ENCODE results near the gene MT4.

MT4 gene

DNA sequence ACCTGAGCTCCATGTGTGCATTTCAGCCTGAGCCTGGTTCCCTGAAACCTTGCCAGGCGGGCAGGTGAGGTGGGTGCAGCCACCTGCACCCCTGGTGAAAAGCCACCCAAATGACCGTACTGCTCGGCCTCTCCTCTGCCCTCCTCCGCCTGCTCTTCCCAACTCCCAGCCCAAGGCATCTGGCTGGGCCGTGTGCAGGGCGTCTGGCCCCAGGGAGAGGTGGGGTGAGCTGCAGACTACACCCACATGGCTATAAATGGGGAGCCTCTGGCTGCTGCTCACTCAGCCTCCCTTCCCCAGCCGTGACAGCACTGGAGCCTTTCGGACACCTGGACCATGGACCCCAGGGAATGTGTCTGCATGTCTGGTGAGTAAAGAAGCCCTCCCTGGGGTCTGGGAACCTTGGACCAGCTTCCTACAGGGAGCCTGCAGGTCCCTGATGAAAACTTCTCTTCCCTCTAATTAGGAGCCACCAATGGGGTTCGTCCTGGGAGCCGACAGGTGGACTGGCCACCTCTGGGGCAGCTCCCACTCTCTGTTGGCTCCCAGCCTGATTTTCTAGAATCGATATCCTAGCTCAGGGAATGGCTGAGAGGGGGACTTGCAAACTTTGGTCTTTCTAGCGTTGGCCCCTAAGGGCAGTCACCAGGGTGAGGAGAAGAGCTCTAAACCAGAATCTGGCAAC, at the start of gene MT4:
MT4 (plus strand) TSS at position 281 of the 685 bp plus-strand sequence; CDS start at position 337, 56 bp downstream.
- DNase-seq = no peak

DNA sequence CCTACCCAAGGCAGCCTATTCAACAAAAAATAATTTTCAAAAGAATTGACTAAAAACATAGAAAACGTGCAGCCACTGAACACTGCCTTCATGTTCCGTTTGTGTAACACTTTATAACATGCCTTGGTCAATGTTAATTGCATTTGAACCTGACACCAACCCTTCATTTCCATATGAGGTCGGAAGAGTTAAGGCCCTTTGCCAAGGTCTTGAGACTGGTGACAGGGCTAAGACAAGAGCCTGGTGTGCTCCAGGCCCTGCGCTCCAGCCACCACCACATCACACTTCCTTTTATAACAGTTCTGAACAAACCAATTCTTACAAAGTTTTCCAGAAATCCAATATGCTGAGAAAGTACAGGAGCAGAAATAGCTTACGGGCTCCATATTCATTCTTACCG, 49.2 kb upstream of the MT4 start:
- no peak for DNase-seq

DNA sequence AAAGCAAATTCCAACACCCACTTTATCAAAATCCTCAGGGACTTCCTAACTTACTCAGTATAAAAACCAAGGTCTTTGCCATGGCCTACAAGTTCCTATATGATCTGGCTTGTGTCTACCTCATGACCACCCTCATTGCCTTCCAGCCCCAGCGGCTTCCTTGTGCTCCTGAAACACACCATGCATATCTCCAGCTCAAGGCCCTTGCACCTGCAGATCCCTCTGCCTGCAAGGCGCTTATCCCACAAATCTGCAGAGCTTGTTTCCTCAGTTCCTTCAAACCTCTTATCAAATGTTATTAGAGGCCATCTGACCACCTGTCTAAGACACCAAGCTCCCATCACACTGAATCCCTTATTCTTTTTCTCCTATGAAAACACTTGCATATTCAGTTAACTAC, 47.7 kb upstream of the MT4 start:
- no peak for DNase-seq

DNA sequence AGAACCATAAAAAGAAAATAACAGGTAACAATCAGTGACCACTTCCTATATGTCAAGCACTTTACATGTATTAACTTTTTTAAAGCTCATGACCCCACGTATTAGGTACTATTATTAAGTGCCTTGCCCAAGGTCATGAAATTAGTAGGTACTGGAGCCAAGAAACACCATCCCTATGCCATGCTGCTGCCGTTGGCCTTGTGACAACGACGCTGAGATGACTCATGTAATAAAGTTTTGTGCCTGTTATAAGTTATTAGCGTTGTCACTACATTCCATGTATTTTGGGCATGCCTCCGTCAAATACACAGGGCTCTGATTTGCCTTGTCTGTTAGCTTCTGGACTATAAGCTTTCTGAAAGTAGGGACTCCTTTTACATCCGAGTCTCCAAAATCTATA, 46.4 kb upstream of the MT4 start:
- no peak for DNase-seq

DNA sequence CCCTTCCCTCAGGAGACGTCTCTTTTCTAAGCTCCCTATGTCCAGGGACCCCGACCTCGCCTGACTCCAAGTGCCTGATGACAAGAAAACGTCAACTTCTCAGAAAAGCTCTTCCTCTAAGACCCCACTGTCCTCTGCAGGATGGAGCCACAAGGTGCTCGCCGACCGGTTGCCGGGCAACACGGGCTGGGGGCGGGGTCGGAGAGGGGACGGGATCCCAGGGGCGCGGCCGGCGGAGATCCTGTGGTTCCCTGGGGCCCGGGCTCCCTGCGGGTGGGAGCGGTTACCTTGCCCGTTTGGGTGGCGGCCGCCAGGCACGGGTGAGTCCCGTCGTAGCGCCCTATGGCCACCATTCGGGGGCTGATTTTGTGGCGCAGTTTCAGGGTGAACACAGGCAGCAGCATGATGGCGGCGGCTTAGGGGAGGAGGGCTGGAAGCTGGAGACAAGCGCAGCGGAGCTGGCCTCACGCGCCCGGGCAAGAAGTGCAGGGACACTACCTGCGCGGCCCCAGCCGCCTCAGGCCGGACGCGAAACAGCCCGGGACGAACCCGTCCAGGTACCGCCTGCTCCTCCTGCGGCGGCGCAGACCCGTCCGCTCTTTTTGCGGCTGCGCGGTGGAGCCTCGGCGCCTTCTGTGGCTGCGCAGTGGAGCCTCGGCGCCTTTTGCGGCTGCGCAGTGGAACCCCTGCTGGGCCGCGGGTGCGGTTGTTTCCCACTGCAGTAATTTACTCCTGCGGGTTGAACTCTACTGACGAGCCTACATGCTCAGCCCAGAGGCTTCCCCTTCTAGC, 45.2 kb upstream of the MT4 start, which contains the start of gene BBS2:
BBS2 (minus strand) TSS at position 566 of the 792 bp plus-strand sequence; CDS start at position 404, 162 bp downstream.
- peak; percentile 64 for DNase-seq

DNA sequence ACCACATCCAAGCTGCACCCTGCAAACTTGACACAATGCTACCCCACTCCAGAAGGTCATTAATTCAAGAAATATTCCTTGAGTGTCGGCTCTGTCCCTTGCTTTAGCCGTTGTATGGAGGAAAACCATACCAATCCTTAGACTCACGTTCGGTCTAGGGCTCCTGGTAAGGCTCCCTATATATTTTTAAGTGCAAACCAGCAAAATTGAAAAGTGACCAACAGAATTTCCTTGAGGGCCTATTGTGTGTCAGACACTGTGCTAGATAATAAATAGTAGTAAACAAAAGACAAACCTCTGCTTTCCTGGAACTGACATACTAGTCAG, 44.7 kb upstream of the MT4 start:
- no peak for DNase-seq

DNA sequence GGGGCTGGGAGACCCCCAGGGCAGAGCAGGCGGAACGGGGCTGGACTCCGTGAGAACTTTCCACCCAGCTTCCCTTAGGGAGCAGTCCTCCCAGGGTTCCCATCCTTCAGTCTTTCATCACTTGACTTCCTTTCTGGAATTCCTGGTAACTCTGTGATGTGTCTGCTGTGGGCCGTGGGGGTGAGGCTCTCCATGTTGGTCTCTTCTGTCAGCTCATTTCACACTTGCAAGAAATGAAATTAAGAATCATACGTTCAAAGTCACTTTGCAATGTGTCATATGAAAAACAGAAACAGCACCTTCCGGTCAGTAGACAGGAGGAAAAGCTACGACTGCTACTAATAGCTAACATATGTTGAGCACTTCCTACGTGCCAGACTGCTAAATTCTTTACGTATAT, 39.6 kb upstream of the MT4 start:
- no peak for DNase-seq

DNA sequence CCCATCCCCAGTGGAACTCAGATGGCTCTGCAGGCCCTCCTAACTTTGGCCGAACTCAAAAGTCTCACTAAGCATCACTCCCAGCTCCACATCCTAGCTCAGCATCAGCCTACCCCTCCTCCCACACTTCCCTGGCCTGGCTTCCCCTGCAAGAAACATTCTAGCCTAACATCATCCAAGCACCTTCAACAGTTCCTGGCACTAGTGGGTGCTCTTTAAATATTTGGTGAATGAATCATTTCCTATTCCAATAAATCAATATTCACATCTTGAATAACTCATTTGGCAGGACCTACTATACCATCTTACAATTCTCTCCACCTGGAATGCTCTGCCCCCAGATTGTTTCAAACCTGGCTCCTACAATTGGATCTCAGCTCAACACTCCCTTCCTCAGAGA, 34.0 kb upstream of the MT4 start:
- no peak for DNase-seq

DNA sequence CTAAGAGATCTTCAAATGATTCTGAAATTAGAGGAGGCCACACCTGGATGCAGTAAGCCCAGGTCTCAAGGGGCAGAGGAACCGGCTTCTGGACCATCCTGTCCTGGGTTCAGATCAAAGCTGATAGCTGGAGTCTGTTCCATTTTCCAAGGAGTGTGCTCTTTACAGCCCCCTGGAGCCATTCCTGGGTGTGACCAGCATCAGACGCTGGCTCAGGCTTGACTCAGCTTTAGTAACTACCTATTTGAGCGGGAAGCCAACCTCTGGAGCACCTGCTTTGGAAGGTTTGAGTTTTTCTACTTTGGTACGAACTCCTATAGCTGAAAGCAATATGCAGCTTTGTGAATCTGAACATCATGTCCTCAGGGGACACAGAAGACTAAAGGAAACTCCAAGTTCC, 32.2 kb upstream of the MT4 start:
- DNase-seq = no peak

DNA sequence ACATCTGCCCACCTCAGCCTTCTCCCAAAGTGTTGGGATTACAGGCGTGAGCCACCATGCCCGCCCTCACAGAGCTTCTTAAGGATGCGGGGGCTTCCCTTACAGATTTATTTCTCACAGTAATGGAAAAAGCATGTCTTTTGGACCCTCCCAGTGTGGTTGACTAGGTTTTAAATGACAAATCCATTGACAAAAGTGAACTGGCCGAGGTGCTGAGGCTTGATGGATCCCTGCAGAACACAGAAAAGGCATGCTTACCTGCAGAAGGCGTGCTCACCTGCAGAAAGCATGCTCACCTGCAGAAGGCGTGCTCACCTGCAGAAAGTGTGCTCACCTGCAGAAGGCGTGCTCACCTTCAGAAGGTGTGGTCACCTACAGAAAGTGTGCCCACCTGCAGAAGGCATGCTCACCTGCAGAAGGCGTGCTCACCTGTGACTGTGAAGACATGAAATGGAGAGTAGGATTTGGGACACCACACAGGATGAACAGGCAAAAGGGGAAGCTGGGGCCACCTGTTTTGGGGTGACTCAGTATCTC, 30.0 kb upstream of the MT4 start:
- DNase-seq = no peak

DNA sequence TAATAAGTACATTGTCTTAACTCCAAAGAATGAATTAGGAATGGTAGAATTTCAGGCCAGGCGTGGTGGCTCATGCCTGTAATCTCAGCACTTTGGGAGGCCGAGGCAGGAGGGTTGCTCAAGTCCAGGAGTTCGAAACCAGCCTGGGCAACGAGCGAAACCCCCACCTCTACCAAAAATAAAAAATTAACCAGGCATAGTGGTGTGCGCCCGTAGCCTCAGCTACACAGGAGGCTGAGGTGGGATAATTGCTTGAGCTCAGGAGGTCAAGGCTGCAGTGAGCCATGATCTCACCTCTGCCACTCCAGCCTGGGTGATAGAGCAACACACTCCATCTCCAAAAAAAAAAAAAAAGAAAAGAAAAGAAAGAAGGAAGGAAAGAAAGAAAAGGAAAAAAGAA, 26.5 kb upstream of the MT4 start:
- no peak for DNase-seq

DNA sequence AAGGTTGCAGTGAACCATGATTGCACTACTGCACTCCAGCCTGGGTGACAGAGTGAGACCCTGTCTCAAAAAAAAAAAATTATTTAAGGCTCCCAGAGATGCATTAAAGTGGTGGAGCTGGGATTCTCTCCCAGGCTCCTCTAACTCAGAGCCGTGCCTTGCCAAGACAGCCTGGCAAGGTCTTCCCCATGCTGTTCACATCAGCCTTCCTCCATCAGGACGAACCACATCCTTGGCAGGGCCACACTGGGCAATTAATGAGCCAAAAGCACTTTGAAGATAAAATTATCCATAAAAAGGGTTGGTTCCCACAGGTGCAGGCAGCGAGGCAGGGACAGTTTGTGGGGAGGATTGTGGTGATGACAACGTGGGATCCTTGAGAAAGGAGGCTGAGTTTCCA, 25.2 kb upstream of the MT4 start:
- DNase-seq = no peak

DNA sequence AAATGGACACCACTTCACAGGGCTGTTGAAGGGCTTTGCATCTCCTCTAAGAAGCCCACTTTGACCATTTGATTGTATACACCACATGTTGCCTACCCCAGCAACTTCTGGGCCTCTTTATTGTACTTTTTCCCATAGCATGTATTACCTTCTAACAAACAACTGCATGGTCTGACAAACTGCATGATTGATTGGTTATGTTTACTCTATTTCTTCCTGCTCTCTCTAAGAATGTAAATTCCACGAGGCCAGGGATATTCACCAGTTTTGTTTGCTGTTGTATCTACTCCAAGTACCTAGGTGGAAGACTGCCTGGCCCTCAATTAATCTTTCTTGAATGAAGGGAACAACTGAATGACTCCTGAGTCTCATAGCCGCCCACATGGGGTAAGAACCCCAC, 22.8 kb upstream of the MT4 start:
- DNase-seq = no peak

DNA sequence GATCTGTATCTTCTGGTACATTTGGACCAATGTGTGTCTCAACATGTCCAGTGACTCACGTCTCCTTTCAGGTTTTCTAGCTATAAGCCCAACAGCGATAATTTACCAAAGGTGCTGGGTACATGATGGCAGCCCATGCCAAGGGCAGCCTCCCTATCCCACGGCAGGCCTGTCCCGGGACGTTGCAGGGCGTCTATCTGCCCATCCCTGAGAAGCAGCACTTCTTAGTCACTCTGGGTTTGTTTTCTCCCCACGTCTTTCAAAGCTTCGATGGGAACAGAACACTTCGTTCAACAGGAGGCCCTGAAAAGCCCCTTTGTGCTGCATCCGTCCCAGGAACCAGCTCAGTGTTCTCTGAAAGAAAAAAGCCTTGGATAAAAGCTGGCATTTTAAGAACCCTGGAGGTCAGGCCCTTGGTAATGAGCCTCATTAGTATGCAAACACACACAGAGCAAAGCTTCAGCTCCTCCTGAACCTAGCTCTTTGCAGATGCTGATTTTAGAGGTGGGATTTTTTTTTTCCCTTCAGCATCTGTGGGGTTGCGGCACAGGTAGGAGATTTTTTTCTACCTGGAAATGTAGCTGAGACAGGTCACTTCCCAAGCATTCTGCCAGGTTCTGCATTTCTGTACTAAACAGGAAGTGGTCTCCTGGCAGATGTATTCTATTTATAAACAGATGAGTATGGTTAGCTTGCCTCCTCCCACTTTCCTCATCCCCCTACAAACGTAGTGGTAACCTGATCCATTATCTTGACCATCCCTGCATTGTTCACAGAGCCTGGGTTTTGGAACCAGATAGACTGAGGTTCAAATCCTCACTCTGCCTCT, 17.5 kb upstream of the MT4 start:
- DNase-seq = peak; percentile 57

DNA sequence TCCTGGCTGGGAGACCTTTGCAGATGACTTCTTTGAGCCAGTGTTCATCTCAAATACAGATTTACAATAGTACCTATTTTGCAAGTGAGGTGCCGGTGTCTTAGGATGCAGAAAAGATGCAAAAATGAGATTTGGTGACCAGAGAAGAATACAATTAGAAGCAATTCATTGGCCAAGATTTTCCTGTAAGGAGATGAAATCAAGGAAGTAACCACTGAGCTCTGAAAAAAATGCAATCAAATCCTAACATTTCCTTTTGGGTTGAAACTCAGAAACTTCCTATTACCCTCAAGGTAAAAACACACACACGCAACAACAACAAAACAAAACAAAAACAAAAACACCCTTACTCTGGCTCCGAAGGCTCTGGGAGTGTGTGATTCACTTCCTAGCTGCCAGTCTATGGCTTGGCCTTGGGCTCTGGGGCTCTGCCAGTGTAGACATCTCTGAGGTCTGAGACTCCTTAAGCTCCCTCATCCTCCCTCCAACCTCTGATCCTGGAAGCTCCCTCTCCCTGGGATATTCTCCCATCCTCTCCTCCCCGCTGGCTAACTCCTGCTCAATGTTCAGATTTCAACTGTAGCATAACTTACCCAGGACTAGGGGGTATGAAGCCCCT, 16.8 kb upstream of the MT4 start:
- DNase-seq = no peak

DNA sequence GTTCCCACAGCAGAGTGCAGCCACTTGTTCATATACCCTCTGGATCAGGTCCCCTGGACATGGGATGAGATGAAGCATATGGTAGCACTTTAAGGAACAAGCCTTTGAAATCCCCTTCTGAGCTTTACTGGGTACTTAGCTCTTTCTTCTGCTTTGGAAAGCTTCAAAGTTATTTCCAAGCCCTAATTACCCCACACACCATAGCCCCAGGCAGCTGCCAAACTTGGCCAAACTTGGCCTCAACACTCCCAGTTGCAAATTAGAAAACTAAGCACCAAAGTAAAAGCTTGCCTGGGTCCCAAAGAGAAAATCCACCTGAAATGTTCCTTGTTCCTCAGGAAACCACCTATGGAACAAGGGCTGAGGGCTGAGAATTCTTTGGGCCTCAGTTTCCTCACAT, 15.7 kb upstream of the MT4 start:
- no peak for DNase-seq

DNA sequence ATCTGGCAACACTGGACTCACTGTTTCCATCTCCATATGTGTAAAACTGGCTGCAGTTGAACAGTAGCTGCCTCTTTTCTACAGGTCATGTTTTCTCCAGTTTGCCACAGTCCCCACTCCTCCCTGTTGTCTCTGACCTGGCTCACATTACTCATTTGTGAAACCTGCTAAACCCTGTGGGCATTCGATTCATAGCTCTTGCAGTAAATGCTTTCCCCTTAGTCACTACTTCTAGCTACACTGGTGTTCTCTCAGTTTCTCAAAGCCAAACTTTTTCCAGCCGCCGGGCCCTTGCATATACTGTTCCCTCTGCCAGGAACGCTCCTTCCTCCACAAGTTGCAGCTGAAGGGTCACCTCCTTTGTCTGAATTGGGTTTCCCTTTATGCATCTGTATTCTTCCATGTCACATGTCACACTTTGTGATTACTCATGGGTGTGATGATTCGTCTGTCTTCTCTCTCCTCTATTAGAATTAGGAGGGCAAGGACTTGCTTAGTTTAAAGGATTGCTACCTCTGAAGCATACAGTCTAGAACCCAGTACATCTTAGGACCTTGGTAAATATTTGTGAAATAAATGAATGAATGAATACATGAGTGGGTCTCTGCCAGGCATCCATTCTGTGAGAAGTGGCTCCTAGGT, 15.0 kb upstream of the MT4 start:
- DNase-seq = no peak

DNA sequence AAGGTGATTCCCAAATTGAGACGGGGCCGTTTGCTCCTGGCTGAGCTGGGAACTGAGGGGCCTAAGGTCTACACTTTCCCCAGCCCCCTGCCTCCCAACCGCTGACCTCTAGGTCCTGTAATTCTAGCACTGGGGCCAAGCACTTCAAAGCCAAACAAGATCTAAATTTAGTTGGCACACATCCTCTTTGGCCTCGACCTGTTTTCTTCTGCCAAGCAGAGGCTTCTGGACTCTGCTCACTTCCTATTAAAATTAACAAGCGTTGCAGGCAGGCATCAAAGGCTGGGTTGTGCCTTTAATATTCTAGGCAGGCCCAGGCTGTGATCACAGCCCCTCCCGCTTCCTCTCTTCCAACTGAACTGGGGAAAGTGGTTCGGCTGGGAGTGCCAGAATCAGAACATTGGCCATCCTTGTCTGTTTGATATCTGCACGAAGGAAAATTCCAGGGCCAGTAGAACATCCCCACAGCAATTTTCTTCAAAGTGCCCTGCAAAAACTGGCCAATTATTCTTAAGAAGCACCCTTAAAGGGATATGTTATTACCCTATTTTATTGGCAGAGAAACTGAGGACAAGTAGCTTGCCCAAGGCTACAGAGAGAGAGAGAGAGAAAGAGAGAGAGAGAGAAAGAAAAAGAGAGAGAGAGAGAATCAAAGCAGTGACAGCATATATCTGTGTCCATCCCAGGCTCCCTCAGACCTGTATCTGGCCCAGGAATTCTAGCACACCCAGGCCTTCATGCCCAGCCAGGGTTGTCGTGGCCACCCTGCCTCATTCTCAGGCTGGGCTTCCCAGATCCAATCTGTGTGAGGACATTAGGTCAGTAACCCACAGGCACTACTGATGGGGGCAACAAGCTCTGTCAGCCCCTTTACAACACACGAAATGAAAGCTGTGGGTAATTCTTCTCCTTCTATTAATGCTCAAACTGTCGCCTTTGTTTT, 12.8 kb upstream of the MT4 start:
- no peak for DNase-seq

DNA sequence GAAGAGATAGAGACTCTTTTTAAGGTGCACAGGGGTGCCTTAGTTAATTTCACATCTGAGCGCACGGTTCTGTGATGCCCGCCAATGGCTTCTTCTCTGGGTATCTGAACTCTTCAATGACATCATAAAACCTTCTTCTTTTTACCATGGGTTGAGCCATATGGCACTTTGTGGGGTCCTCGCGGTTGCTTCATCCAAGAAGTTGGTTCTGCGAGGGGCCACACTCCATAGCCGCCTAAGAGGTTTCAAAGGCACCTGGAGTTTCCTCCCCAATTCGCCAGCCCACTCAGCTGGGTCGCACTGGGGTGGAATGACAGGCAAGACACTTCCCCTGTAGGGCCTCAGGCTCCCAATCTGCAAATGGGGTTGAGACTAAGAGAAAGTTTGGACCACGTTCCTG, 10.4 kb upstream of the MT4 start:
- DNase-seq = no peak

DNA sequence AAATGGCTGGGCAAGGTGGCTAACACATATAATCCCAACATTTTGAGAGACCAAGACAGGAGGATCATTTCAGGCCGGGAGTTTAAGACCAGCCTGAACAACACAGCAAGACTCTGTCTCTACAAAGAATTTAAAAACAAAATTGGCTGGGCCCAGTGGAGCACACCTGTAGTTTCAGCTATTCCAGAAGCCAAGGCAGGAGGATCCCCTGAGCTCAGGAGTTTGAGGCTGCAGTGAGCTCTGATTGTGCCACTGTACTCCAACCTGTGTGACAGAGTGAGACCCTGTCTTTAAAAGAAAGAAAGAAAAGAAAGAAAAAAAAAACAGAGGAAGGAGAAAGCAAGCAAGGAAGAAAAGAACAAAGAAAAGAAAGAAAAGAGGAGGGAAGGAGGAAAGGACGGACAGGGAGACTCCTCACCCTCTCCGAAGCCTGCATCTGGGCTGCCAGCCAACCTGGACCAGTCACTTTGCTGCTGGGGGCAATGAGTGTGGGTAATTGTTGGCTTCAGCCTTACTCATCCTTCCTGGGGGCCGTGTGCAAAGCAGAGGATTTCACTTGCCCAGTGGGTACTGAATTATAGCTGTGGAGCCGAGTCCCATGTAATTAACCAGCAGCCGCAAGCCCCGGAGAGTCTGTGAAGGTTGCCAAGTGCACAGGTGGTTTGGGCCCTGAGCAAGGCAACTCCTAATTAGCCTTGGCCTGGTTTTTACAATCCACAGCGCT, 6.7 kb upstream of the MT4 start:
- DNase-seq = no peak

DNA sequence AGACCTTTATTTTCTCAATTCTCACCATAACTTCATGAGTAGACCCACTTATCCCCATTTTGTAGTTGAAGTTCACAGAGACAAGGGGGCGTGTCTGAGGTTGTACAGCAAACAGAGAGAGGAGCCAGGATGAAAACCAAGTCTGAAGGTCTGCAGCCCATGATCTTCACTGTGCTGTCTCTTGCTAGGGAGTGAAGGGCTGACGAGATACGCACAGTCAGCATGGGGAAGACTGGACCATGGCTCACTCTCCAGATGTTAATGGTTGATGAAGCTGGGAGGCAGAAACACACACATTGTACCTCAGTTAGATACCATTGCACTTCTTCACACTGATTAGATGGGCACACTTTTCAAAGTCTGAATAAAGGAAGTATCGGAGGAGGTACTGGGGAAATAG, 5.8 kb upstream of the MT4 start:
- no peak for DNase-seq

Measured in NCI-H510A treated with DMSO at 0.1 percent for 48 hours (cell line).